BJ (cell line): ENCODE results near the gene TRPC4AP. TPM values are rescaled to one million over a fixed set of nuclear protein-coding genes. Genes with fewer than 3 reads are reported as not detected.

Experiments
- CTCF ChIA-PET: fragments of 350-600 bp; formaldehyde crosslinking; extraction: SDS; loops from one replicate; lab custom pipeline; 2021; ENCODE audit warnings: antibody characterized with exemption, inconsistent platforms; lab: Yijun Ruan, JAX
- POLR2A ChIA-PET: fragments of 300-600 bp; sonication (Branson Sonifier 250); formaldehyde crosslinking; extraction: SDS; loops from one replicate; lab custom pipeline; 2021; ENCODE audit warnings: antibody characterized with exemption; lab: Charles Lee
- DNase-seq: peaks from one replicate; pipeline ENCODE4 v3.0.0-alpha.2; 2011; ENCODE audit warnings: low read depth
- H3K27me3 ChIP-seq: 2 replicates; pipeline ENCODE4 v1.6.0; 2011; ENCODE audit warnings: low read length; ENCODE audit not compliant: control insufficient read depth, insufficient read depth
- H3K36me3 ChIP-seq: 2 replicates; pipeline ENCODE4 v1.5.1; 2011; ENCODE audit warnings: low read length; ENCODE audit not compliant: control insufficient read depth, insufficient read depth
- H3K4me3 ChIP-seq: 2 replicates; pipeline ENCODE4 v1.5.1; 2011; ENCODE audit warnings: low read depth, mild to moderate bottlenecking, control low read depth, low read length
- polyA plus RNA-seq: library from polyadenylated mRNA; depleted of rRNA; stranded (reverse); fragments of >200 nt; gene quantifications from 2 replicates; pipeline ENCODE4 v1.2.3, GENCODE V29; 2011
- TF ChIP-seq, protein P1 (sequence below): IDR thresholded peaks from 2 replicates; pipeline ENCODE4 v1.5.1; 2011; ENCODE audit warnings: low read depth, mild to moderate bottlenecking, control low read depth, inconsistent platforms, low read length, moderate library complexity; ENCODE audit not compliant: insufficient read depth

TRPC4AP gene
- polyA plus RNA-seq, 1 experiment: 111 TPM

DNA sequence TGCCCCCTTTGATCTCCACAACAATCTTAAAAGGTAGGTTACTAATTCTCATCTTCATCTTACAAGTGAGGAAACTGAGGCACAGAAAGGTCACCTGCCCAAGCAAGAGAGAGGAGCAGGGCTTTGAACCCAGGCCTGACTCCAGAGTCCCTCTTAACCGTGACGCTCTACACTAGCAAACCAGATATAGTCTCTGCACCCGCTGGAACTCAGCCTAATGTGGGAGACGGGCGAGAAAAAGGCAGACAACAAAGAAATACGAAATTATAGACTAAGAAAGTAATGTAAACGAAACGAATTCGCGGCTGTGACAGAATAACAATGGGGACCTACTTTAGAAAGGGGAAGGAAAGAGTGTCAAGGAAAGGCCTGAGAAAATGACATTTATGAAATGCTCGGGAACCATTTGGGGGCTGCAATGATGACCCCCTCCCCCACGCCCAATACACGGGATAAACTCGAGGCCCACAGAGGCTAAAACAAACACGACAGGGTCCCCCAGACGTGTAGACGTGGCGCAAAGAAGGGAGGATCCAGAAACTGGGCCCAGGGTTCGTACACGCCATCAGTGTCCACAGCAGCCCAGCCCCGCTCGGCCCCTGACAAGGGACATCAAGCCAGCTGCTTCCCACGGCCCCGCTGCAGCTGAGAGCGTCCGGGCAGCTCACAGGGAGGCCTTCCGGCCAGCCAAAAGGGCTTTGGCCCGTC, 637 bp downstream of the TRPC4AP start:
- DNase-seq: no peak
- TF ChIP-seq, protein P1, sequence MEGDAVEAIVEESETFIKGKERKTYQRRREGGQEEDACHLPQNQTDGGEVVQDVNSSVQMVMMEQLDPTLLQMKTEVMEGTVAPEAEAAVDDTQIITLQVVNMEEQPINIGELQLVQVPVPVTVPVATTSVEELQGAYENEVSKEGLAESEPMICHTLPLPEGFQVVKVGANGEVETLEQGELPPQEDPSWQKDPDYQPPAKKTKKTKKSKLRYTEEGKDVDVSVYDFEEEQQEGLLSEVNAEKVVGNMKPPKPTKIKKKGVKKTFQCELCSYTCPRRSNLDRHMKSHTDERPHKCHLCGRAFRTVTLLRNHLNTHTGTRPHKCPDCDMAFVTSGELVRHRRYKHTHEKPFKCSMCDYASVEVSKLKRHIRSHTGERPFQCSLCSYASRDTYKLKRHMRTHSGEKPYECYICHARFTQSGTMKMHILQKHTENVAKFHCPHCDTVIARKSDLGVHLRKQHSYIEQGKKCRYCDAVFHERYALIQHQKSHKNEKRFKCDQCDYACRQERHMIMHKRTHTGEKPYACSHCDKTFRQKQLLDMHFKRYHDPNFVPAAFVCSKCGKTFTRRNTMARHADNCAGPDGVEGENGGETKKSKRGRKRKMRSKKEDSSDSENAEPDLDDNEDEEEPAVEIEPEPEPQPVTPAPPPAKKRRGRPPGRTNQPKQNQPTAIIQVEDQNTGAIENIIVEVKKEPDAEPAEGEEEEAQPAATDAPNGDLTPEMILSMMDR: no peak
- ChIA-PET POLR2A (no interaction called here), CTCF (interaction anchor here (0.6 to 1.6 kb wide), 9 partner anchors 14 to 218 kb away, joined by 3 to 8 read pairs (median 3); no protein-coding TSS in a partner anchor)
- peak overlapping the region; percentile 88 for H3K4me3 ChIP-seq
- 0 out of 2 replicates have a peak, but pooled peaks cover 3% of the 10 kb centered on the region for H3K36me3 ChIP-seq
- H3K27me3 ChIP-seq: no peaks in the 10 kb centered on the region

DNA sequence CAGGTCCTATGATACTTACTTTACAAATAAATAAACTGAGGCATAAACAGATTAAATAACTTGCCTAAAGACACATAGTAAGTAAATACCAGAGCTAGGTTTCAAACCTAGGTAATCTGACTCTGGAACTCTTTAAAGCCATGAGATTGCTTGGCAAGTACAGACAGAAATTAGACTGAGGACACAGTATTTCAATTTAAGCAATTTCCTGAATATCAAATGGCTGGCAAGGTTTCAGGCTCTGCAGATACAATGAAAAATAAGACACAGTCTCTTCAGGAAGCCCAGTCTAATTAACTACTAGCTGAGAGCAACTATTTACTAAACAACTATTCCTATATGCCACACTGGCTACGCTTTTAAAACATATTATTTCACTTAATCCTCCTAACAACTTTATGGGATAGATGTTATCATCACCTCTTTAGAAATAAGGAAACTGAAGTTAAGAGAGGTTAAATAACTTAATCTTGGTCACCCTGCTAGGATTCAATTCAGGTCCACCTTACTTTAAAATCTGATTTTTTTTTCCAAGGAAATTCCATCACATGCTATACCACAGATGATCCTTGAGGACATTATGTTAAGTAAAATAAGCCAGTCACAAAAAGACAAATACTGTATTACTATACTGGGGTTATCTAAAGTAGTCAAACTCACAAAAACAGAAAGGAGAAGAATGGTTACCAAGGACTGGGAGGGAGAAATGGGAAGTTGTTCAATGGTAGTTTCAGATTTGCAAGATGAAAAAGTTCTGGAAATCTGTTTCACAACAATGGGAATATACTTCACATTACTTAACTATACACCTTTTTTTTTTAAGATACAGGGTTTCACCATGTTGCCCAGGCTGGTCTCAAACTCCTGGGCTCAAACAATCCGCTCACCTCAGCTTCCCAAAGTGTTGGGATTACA, 4.1 kb downstream of the TRPC4AP start:
- ChIA-PET CTCF (interaction anchor here (1.1 kb wide), 1 partner anchor 12 kb away, joined by 3 read pairs; no protein-coding TSS in a partner anchor), POLR2A (interaction anchor here (0.6 kb wide), 1 partner anchor 156 kb away, joined by 3 read pairs; no protein-coding TSS in a partner anchor)
- 0 out of 2 replicates have a peak, but pooled peaks cover 3% of the 10 kb centered on the region for H3K36me3 ChIP-seq
- DNase-seq: no peak
- no peaks in the 10 kb centered on the region for H3K27me3 ChIP-seq
- H3K4me3 ChIP-seq: no peak overlapping the region
- TF ChIP-seq, protein P1: no peak

DNA sequence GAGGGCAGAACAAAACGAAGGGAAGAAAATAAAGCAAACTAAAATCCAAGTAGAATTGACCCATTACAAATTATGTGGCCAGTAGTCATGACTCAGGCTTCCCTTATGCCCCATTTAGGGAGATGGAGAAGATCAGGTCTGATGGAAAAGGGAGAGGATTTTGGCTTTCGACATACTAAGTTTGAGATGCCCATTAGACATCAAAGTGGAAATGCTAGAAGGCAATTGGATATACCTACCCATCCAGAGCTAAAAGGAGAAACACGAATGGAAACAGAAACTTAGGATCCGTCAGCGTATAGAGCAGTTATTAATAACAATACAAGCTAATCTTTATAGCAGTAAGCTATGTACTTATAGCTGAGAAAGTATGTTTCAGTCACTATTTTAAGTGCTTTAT, 4.8 kb downstream of the TRPC4AP start:
- ChIA-PET POLR2A (no interaction called here), CTCF (interaction anchor here (1.1 kb wide), 1 partner anchor 12 kb away, joined by 3 read pairs; no protein-coding TSS in a partner anchor)
- 0 out of 2 replicates have a peak, but pooled peaks cover 3% of the 10 kb centered on the region for H3K36me3 ChIP-seq
- no peak overlapping the region for H3K4me3 ChIP-seq
- TF ChIP-seq, protein P1: no peak
- no peaks in the 10 kb centered on the region for H3K27me3 ChIP-seq
- DNase-seq: no peak

DNA sequence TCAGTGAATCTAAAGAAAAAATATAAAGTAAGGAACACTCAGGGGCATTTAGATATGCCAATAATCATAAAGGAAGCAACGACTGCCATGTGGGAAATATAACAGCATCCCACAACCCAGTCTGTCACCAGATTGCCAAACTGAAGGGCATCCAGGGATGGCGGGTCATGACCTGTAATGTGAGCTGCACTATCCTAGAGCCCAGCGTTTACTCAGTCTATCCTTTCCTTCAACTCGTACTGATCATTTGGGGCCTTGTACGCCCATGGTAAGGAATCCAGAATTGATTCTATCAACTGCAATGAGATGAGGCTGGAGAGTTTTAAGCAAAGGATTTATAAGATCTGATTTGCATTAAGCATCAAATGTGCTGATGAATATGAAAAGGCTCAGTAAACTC, 5.3 kb downstream of the TRPC4AP start:
- DNase-seq: no peak
- Histone ChIP-seq H3K36me3 (0 out of 2 replicates have a peak, but pooled peaks cover 3% of the 10 kb centered on the region), H3K4me3 (no peak overlapping the region), H3K27me3 (no peaks in the 10 kb centered on the region)
- ChIA-PET CTCF (interaction anchor here (1.1 kb wide), 1 partner anchor 11 kb away, joined by 3 read pairs; no protein-coding TSS in a partner anchor), POLR2A (no interaction called here)
- TF ChIP-seq, protein P1: no peak
